A673 (cell line): ENCODE measurements around the gene ZC3H7B. TPM values are rescaled to one million over a fixed set of nuclear protein-coding genes. Genes with fewer than 3 reads are reported as not detected.

Source experiments
- BruUV-seq: library from RNA; stranded (reverse); fragments of 400-500 nt; replicated peaks from 2 replicates; lab custom pipeline; 2021; lab: Mats Ljungman, UMichigan
- CTCF ChIA-PET: fragments of 300-600 bp; sonication (Branson Sonifier 250); formaldehyde crosslinking; loops from one replicate; lab custom pipeline; 2022; ENCODE audit warnings: antibody characterized with exemption; lab: Charles Lee
- POLR2A ChIA-PET: fragments of 300-600 bp; sonication (Branson Sonifier 250); formaldehyde crosslinking; loops from one replicate; lab custom pipeline; 2022; ENCODE audit warnings: antibody characterized with exemption; ENCODE audit not compliant: low non-redundant PET; lab: Charles Lee
- DNase-seq: peaks from one replicate; pipeline ENCODE4 v3.0.0-alpha.2; 2015; ENCODE audit warnings: low spot score
- H3K27ac ChIP-seq: fragments of 200-600 bp; sonication (generic); 2 replicates; pipeline ENCODE4 v1.5.1; 2016; ENCODE audit warnings: mixed run types, low read depth, mild to moderate bottlenecking, mixed read lengths, antibody characterized with exemption, low read length; ENCODE audit not compliant: poor library complexity, severe bottlenecking
- H3K27me3 ChIP-seq: fragments of 200-600 bp; sonication (generic); replicated peaks from 2 replicates; pipeline ENCODE4 v1.6.1; 2017; ENCODE audit warnings: mixed run types, low read depth, mild to moderate bottlenecking, mixed read lengths, antibody characterized with exemption, low read length; ENCODE audit not compliant: insufficient read depth, poor library complexity
- H3K36me3 ChIP-seq: fragments of 200-600 bp; sonication (generic); 2 replicates; pipeline ENCODE4 v1.6.1; 2016; ENCODE audit warnings: mixed run types, mild to moderate bottlenecking, mixed read lengths, antibody characterized with exemption, low read length; ENCODE audit not compliant: insufficient read depth, poor library complexity, severe bottlenecking
- H3K4me1 ChIP-seq: fragments of 200-600 bp; sonication (generic); 2 replicates; pipeline ENCODE4 v1.6.1; 2017; ENCODE audit warnings: mixed run types, mild to moderate bottlenecking, mixed read lengths, antibody characterized with exemption, low read length; ENCODE audit not compliant: insufficient read depth, poor library complexity, severe bottlenecking
- H3K4me3 ChIP-seq: fragments of 200-600 bp; sonication (generic); 2 replicates; pipeline ENCODE4 v1.5.1; 2016; ENCODE audit warnings: low read depth, mixed run types, mild to moderate bottlenecking, mixed read lengths, low read length; ENCODE audit not compliant: poor library complexity, severe bottlenecking
- H3K9me3 ChIP-seq: fragments of 200-600 bp; sonication (generic); 2 replicates; pipeline ENCODE4 v1.6.1; 2016; ENCODE audit warnings: mixed run types, low read depth, mild to moderate bottlenecking, mixed read lengths, antibody characterized with exemption, low read length; ENCODE audit not compliant: poor library complexity, severe bottlenecking
- EZH2 ChIP-seq: fragments of 200-600 bp; sonication (generic); IDR thresholded peaks from 2 replicates; pipeline ENCODE4 v1.6.1; 2017; ENCODE audit warnings: borderline replicate concordance, low read depth, mild to moderate bottlenecking, mixed read lengths, antibody characterized with exemption, low read length; ENCODE audit not compliant: poor library complexity, severe bottlenecking
- intact Hi-C: fragments of 100-400 bp; cut with micrococcal nuclease; formaldehyde crosslinking; loops from one replicate; pipeline ENCODE4 v1.10.0; 2022; ENCODE audit not compliant: unreplicated experiment
- total RNA-seq: library from RNA; stranded (reverse); gene quantifications from 2 replicates; pipeline ENCODE4 v1.2.3, GENCODE V29; 2021
- TF ChIP-seq, protein P1 (sequence below): fragments of 300-800, 200-600 bp; sonication (generic); conservative IDR thresholded peaks from 2 replicates; pipeline ENCODE4 v1.5.1; 2017; ENCODE audit warnings: low read depth, mild to moderate bottlenecking, antibody characterized with exemption, low read length, moderate library complexity, mixed read lengths

Gene ZC3H7B
- total RNA-seq, 1 experiment from 2014 or later = 90.4 TPM

DNA sequence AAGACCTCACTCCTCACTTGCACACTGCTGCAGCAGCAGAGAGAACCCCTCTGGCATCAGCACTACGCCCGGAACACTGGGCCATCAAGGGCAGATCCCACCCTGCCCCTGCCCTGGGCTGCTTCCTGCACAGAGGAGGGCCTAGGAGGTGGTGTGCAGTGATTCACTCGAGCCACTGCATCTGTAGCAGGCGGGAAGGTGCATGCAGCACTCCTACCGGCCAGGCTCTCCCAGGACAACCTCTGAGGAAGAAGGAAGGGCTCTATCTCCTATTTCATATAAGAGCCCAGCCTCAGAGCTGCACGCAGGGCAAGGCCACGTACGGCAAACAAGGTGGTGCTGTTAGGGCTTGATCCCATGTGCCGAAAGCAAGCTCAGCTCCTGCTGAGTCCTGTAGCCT, 29.5 kb upstream of the ZC3H7B start:
- CTCF ChIA-PET = no interaction called here
- no TSS peak for BruUV-seq
- Histone ChIP-seq H3K4me3 (no peak overlapping the region), H3K27me3 (no peaks in the 10 kb centered on the region), H3K9me3 (no peaks in the 10 kb centered on the region), H3K4me1 (no peaks in the 10 kb centered on the region), H3K27ac (no peak overlapping the region), H3K36me3 (peaks cover 87% of the 10 kb centered on the region)
- intact Hi-C loops = no loop called here
- POLR2A ChIA-PET = no interaction called here
- TF ChIP-seq, protein P1, sequence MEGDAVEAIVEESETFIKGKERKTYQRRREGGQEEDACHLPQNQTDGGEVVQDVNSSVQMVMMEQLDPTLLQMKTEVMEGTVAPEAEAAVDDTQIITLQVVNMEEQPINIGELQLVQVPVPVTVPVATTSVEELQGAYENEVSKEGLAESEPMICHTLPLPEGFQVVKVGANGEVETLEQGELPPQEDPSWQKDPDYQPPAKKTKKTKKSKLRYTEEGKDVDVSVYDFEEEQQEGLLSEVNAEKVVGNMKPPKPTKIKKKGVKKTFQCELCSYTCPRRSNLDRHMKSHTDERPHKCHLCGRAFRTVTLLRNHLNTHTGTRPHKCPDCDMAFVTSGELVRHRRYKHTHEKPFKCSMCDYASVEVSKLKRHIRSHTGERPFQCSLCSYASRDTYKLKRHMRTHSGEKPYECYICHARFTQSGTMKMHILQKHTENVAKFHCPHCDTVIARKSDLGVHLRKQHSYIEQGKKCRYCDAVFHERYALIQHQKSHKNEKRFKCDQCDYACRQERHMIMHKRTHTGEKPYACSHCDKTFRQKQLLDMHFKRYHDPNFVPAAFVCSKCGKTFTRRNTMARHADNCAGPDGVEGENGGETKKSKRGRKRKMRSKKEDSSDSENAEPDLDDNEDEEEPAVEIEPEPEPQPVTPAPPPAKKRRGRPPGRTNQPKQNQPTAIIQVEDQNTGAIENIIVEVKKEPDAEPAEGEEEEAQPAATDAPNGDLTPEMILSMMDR = no peak
- TF ChIP-seq EZH2 = no peak
- DNase-seq = no peak

DNA sequence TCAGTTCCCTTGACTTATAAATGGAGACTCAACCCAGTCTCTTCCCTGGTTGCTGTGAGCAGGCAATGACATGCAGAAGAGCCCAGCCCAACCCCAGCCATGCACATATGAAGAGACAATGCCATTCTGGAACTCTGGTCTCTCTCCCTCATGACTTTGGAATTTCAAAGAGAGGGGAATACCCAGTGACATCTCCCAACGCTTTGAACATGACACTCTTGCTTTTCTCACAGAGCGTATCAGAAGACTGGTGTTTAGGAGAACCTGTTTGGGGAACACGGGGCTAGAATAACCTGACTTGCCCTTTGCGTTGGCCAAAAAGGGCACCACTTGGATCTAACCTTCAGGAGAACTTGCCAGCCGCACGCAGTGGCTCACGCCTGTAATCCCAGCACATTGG, 28.2 kb upstream of the ZC3H7B start:
- Histone ChIP-seq H3K4me1 (no peaks in the 10 kb centered on the region), H3K36me3 (peaks cover 88% of the 10 kb centered on the region), H3K9me3 (no peaks in the 10 kb centered on the region), H3K27me3 (no peaks in the 10 kb centered on the region), H3K4me3 (no peak overlapping the region), H3K27ac (no peak overlapping the region)
- CTCF ChIA-PET = no interaction called here
- TF ChIP-seq EZH2 = no peak
- TF ChIP-seq, protein P1 = no peak
- POLR2A ChIA-PET = no interaction called here
- no TSS peak for BruUV-seq
- intact Hi-C loops = no loop called here
- no peak for DNase-seq

DNA sequence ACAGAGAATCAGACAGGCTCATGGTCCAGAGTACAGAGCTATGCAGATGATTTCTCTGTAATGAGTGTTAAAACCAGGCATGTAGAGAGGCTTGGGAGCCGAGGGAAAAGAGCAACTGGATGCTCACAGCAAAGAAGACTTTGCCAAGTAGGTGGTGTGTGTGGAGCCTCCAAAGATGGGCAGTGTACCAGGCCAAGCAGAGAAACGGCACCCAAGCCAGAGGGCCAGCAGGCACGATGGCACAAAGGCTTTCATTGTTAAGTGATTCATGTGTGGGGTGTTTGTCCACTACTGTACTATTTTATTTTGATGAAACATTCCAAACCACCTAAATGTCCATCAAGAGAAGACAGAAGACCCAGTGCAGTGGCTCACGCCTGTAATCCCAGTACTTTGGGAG, 26.5 kb upstream of the ZC3H7B start:
- BruUV-seq = no TSS peak

More for the DNA sequence above, 26.5 kb upstream of the ZC3H7B start:
- Histone ChIP-seq H3K36me3 (peaks cover 87% of the 10 kb centered on the region), H3K27me3 (no peaks in the 10 kb centered on the region), H3K27ac (no peak overlapping the region), H3K9me3 (no peaks in the 10 kb centered on the region), H3K4me1 (no peaks in the 10 kb centered on the region), H3K4me3 (no peak overlapping the region)
- intact Hi-C loops = no loop called here
- POLR2A ChIA-PET = no interaction called here
- no peak for TF ChIP-seq EZH2
- TF ChIP-seq, protein P1 = no peak
- CTCF ChIA-PET = no interaction called here
- DNase-seq = no peak
